GM21423 (cell line): ENCODE results near the gene TRIM15.
"Not testable (repeated sequence)": the region's sequence is repeated elsewhere in the genome, so short reads cannot be mapped to it uniquely, and the experiment has no call there.

ENCODE experiments used
- ATAC-seq: cut with Tn5 transposase; IDR thresholded peaks from one replicate; pipeline ENCODE4 v1.9.1; 2021; ENCODE audit warnings: mild to moderate bottlenecking, moderate library complexity; ENCODE audit not compliant: unreplicated experiment

Gene TRIM15

DNA sequence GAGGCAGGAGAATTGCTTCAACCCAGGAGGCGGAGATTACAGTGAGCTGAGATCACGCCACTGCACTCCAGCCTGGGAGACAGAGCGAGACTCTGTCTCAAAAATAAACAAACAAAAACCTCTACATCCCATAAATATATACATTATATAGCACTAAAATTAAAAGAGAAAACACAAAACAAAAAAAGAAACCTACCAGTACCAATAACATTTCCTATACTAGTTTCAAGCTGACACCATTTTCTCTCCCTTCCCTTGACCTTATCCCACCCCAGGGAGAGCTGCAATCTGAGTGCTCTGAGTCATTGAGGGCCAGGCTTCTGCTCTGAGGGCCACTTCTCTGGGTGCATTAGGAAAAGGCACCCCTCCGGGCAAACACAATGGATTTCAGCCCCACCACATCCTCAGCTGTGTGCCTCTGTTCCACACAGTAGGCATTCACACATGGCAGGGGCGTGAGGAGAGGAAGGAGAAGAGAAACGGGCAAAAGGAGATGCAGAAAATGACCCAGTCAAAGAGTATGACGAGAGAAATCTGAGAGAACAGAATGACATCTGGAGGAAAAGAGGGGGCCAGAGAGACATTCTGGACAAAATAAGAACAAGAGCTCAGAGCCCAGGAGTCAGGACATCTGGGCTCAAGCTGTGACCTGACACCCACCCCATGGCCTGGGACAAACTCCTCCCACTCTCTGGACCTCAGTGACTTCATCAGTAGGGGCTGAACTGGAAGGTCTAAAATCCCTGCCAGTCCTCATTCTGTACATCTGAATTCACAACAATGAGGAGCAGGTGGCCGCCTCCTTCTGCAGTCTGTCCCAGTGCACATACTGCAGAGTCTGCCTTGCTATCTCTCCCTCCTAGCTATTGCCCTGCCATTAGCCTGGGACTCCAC lies 31.7 kb downstream of the TRIM15 start:
- ATAC-seq = no peak

DNA sequence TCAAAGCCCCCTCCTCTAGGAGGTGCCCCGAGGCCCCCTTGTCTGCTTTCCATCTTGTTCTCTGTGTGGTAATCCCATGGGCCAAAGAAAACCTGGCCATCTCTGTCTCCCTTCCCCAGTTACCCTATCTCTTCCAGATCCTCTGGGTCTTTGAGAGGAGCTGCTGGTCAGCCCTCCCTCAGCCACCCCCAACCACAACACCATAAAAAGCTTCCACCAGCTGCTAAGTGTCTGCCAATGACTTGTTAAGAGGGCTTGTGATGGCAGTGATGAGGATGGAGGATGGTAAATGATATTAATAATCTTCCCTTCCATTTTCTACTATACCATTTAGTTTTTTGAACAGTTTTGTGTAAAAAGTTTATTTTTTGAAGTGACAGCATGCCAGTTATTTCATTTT lies 32.6 kb downstream of the TRIM15 start:
- ATAC-seq = no peak

DNA sequence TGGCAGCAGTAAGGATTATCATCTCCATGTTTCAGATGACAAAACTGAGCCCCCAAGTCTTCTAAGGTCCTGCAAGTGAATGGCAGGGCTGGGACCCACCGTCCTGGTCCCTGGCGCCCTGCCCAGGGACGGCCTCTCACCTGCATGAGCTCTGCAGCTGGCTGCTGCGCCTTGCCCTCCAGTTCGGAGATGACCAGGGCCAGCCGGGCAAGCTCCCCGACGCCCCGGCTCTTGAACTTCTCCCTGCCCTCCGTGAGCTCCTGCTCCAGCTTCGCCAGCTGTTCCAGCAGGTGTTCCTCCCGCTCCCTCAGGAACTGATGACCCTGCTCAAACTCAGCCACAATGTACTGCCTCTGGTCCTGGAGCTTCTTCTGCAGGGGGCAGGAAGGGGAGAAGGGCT lies 33.0 kb downstream of the TRIM15 start:
- ATAC-seq = no peak

DNA sequence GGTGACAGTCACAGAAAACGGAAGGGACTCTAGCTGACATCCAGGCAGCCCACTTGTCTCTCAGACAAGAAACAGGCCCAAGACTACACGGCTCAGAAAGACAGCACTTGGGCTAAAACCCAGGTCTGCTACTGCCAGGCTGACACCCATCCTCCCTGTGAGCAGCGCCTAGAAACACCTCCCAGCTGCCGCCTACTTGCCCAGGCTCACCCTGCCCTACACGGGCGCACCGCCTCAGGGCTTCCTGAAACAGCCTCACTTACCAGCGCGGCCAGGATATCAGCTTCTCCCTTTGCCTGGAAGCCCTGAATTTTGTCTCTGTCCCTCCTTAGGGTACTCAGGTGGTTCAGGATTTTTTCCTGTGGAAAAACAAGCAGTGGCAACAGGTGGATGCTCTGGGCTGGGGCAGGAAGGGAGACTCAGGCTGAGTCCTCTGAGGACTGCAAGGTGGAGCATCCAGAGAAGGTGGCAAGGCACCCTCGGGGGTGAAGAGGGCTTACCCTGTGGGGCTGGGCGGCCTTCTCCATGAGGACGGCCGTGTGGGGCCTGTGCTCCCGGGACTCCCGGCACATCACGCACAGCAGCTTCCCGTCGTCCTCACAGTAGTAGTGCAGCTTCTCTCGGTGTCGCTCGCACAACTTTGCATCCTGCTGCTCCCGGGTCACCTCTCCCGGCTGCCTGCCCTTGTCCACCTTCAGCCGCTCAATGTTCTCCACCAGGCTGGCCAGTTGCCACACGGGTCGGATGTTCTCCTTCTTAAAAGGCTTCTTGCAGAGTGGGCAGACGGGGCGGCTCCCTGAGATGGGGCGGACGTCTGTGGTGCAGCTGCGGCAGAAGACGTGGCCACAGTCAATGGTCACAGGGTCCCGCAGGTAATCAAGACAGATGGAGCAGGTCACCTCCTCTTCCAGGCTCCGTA lies 35.1 kb downstream of the TRIM15 start:
- no peak for ATAC-seq

DNA sequence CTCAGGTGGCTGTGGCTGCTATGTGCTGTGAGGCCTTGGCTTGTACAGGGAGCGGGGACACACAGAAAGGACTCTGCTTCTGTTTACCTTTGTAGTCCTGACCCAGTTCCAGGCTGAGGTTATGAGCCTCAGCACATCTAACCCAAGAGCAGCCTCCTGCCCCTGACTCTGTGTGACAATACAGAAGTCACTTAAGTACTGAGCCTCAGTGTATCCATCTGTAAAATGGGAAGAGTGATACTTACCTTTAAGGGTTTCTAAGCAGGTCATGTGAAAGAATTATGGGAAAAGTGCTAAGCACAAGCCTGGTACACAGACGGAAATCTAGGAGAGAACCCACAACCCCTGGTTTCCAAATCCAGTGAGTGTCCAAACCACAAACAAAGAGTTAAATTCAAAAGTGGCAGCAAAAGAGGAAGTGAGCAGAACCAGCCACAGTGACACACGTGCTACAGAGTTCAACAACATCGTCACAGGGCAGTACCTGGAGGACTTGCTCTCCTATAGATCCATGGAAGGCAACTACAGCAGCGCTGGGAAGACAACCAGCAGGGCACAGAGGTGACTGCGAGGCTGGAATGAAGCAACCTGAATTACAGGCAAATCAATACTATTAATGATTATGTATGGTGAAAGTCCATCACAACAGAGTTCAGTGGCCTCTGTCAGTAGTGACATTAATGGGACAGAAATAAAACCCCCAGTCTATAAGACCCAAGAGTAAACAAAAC lies 37.4 kb downstream of the TRIM15 start:
- ATAC-seq = peak; percentile 62

DNA sequence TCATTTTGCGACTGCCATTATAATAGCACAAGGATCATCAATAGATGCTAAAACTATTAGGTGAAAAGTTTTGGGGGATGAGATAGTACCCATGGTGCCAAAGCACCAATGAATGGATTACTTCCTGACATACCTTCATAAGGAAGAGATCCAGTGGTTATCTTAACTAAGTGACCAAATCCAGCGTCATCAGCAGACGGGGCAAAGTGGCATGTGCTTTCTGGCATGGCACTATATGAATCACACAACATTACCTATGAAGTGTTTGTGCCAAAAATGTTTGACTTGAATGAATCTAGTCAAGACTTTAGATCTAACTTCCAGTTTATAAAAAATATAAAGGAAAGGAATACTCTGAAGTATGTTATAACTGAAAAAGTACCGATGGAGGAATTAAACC lies 39.0 kb downstream of the TRIM15 start:
- no peak for ATAC-seq

DNA sequence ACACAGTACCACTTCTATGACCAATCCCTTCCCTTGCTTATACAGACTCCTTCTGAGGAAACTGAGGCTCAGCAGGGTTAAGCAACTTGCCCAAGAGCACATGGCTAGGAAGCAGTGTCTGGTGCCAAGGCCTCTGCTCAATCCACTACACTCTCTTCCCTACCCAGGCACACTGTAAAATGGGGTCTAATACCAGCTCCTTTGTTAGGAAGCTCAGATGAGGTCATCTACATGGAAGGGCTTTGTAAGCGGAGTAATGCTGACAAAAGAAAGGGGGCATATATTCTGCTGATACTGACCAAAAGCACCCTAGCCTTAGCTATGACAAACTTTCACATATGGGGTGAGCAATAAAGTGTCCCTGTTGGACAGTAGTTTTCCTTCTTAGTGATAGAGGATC lies 40.8 kb downstream of the TRIM15 start:
- ATAC-seq = no peak

DNA sequence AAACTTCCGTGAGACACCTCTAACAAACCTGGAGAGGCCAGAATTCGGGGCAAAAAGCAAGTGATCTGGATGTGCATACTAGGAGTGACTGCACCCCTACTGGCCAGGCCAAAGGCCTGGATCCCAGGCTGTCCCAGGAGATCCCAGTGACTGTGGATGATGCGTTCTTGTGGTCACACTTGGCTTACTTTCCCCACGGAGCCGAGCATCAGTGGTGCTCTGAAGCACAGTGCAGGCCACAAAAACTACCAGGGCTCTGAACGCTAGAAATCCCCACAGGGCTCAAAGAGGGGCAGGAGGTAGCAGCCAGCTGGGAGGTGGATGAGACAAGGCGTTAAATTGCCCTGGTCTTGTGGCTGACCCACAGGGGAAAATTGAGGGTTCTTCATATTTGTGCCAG lies 42.8 kb downstream of the TRIM15 start:
- ATAC-seq = no peak

DNA sequence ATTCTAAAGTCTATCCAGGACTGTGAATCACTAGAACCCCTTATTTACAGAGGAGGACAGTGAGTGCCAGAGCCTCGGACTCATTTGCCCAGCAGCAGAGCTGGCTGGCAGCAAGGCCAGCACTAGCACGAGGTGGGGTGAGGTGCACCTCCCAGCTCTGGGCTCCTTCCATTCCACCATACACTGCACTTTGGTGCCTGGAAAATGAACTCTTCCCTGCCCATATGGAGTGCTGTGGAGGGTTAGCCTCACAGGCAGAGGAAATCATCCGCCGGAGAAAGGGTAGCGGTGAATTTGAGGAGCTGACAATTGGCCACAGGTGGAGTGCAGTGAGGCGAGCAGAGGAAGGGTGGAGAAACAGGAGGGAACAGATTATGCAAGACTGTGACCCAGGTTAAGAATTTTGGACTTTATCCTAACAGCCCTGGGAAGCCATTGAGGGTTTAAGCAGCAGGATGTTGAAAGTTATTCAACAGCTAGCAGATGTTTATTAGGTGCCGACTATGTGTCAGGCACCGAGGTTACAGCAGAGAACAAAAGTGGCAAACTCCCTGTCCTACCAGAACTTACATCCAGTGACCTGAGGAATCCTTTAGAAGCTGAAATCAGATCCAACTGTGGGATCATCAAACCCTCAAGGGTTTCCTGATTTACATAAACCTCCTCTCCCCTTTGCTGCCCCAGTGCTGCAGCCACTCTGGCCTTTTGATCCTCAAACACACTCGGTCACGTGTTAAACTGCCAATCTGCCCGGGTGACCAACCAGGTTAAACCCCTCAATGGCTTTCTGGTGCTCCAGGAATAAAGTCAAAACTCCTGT lies 43.7 kb downstream of the TRIM15 start:
- ATAC-seq = no peak

DNA sequence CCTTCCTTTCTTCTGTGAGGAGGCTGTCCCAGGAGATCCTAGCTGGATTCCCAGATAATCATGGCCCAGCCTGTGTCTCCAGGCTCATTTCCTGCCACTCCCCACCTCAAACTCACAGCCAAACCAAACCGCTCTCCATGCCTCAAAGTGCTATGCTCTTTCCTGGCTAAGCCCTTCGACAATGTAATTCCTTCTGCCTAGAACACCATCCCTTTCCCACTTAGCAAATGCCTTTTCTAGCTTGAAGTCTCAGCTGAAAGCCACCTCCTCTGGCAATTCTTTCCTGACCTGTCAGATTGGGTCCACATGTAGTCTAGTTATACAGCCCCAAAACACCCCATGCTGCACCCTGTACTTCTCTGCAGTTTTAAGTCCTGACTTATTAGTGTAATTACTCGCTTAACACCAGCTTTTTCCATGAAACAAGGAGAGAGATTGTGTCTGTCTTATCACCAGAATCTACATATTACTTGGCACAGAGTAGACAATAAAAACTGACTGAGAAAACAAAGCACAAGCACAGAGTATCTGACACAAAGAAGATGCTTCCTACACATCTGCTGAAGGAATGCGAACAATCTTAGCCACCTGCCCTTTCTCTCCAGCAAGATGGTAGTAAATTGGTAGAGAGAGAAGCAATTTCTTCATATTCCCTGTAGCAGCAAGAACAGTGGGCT lies 44.4 kb downstream of the TRIM15 start:
- ATAC-seq = no peak

DNA sequence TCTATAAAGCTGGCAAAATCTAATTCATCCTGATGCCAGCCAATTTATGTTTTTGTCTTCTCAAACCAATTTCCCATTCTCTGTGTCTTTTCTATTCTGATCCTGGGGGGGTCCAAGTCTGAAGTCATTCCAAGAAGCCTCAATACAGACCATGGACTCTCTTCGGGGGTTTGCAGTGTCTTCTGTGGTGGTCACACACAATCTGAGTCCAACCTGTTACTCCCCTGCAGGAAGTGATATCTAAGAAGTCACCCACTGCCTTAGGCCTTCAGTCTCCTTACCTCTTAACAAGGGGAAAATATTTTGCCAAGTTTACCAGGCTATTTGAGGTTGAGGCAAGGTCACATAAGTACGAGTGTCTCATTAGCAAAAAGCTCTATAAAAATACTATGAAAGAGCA lies 48.0 kb downstream of the TRIM15 start:
- ATAC-seq = no peak

DNA sequence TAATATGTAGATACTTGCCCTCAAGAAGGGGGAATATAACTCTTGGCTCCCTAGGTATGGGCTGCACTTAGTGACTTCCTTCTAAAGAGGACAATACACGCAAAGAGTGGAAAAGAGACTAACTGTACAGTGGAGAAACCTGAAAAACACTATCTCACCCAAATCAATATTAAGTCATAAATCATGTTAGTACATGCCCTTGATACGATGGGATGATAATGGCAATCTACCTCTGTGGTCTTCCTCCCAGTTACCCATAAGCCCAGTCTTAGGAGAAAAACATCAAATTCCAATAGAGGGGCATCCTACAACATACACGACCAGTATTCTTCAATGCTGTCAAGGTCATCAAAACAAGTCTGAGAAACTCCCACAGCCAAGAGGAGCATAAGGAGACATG lies 48.6 kb downstream of the TRIM15 start:
- ATAC-seq = no peak

DNA sequence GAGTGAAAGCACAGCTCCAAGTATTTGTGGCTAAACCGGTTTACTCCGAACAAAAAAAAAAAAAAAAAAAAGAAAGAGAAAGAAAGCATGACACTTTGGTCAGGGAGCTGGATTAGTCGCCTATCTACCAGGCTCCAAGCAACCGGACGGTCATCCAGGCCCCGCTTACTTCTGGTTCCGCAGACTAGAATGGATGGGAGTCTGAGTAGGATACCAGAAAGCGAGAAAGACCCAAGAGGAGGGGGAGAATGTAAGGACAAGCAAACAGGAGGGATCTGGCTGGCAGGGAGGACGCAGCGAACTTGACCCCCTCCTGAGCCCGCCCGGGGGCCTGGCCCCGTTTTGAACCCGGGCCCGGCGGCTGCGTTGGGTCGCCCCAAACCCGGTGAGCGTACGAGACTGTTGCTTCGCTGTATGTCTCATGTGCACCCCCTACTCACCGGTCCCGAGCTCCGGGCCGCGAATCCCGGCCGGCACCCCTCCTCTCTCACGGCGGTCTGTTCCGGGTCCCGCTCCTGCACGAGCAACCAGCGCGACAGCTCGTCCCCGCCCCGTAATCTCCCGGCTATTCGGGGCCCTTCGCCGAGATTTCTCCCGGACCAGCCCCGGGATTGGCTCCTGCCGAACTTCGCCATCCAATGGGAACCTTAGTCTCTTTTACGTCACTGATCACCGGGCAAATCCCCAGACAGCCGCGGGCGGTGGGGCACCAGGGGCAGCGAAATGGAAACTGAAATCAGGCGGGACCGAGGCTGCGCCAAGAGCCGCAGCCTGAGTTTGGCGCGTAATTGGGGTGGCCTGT lies 49.7 kb downstream of the TRIM15 start, which contains the start of gene TRIM26:
Gene TRIM26 (minus strand): TSS at position 542 of the 802 bp plus-strand sequence. CDS start 14,303 bp downstream, outside the sequence.
- peak; percentile 79 for ATAC-seq

DNA sequence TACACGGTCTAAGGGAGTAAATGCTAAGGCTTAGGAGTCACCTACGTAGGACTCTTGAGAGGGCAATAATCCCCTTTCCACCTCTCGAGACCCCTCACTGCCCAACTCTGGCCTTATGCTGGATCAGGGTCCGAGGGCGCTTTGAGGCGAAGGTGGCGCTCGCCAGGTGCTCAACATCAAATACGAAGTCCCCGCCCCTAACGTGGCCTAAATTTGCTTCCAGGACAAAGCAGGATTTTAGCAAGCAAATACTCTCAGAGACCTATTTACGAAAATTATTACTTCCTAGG lies 50.3 kb downstream of the TRIM15 start:
- no peak for ATAC-seq

DNA sequence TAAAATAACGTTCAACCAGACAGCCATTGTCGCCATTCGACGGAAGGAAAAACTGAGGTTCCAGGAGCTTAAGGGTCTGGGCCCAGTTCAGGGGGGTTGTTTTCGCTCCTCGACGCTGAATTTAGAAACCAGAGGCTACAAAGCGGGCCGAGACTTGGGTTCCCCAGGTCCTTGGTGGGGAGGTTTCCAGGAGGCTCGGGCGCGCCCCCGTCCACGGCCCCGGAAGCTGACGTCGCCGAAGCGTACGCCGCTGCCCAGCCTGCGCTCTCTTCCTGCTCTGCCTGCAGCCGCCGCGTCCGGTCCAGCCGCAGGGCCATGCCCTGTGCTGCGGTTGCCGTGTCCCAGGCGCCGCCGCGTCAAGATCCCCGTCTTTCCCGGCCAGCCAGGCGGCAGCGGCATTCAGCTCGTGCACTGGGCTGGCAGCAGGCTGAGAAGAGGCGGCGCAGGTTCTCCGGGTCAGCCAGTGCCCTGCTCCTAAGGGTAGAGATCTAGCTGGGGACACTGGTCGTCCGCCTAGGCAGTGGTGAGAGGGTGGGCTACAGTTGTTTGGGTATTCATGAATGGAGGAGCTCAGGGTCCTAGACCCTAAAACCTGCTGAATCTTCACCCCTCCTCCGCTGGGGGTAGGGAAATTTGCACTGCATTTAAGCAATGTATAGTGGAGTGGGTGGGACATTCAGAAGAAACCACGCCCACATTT lies 50.8 kb downstream of the TRIM15 start:
- ATAC-seq = peak; percentile 59

DNA sequence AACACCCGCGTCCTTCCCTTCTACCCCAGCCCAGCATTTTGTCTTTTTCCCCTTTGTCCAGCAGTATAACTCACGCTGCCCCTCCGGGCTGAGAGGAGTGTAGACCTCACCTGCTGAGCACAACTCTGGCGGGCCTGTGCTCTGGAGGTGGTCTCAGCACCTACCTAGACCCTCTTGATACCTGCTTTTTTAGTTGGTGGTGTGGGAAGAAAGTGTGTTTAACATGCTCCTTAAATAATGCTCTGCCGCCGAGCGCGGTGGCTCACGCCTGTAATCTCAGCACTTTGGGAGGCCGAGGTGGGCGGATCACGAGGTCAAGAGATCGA lies 51.3 kb downstream of the TRIM15 start:
- no peak for ATAC-seq

DNA sequence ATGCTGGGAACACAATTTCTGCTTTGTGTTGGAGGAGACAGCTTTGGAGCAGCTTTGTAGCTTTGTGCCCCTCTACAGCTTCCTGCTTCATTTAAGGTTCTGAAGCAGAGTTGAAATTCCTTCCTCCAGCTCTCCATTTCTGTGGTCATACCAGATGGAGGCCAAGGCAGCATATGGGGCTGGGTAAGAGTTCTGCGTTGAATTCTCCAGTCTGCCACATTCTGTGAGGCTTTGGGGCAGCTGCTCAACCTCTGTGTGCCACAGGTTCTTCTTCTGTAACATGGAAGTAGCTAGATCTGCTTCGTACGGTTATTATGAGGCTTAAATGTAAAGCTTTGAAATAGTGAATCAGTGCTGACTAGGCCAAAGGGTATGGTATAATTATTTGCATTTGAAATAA lies 52.8 kb downstream of the TRIM15 start:
- ATAC-seq = no peak

DNA sequence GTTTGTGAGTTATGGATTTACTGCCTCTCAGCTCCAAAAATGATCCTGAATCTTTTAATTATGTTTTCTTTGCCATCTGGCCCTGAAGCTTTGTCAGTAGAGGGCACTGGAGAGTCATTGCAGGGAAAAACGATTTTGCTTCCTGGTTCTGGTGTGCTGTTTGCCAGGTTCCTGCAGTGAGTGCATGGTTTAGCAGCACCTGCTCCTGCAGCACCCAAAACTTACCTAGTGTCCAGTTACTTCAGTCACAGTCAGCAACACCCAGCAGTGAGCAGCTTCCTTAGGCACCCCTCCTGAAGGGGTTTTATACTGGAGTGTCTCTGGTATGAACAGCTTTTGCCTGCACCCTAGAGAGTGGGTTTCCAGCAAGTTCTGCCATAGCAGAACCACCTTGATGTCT lies 55.9 kb downstream of the TRIM15 start:
- no peak for ATAC-seq

DNA sequence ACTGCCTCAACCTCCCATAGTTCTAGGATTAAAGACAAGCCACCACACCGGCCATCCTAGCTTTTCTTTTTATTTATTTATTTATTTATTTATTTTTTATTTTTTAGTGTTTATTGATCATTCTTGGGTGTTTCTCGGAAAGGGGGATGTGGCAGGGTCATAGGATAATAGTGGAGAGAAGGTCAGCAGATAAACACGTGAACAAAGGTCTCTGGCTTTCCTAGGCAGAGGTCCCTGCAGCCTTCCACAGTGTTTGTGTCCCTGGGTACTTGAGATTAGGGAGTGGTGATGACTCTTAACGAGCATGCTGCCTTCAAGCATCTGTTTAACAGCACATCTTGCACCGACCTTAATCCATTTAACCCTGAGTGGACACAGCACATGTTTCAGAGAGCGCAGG lies 58.0 kb downstream of the TRIM15 start:
- not testable (repeated sequence) for ATAC-seq
